Mammary epithelial cell (primary cell): ENCODE measurements around the gene SLC36A1.

Experiments used
- CTCF ChIP-seq, 2 donors: IDR thresholded peaks in 1 of 2; conservative IDR thresholded peaks in 1 of 2; 2 replicates each; pipeline ENCODE4 v1.5.1; 2011 to 2012; ENCODE audit warnings: inconsistent platforms in 2 of 2, low read length in 2 of 2, mild to moderate bottlenecking in 2 of 2, control low read depth in 1 of 2, low read depth in 1 of 2; ENCODE audit not compliant: insufficient read depth in 1 of 2; ENCODE audit errors: extremely low read depth in 1 of 2
- EZH2 ChIP-seq: IDR thresholded peaks from 2 replicates; pipeline ENCODE4 v1.6.1; 2012; ENCODE audit warnings: low read length, inconsistent platforms, borderline replicate concordance

- no peak for TF ChIP-seq CTCF (conservative IDR thresholded peaks at IDR 0.05 in 1 of 2, IDR thresholded peaks at IDR 0.05 in 1 of 2; ENCODE audit: extremely low read depth in 1 of 2, insufficient read depth in 1 of 2, low read depth in 1 of 2, low read length in 2 of 2)
- TF ChIP-seq EZH2 = no peak
Measured at GRCh38 chr5:151469992-151470391, 22.6 kb downstream of the SLC36A1 start.
